ENCODE data around the gene NTNG2.
A peak's percentile ranks its signal among the peaks of the same experiment; 100 is the strongest.

NTNG2 gene

GRCh38 chr9:132175431-132175830 lies 13.6 kb downstream of the NTNG2 start:
- no CpG with 5 or more reads among the region's 14 CpGs for WGBS, 2 donors (ENCODE audit: extremely low coverage in 2 of 2, insufficient read length in 2 of 2, insufficient replicate concordance in 1 of 2)
- no peak overlapping the region for H3K14ac ChIP-seq (ENCODE audit: low read length)

GRCh38 chr9:132176338-132176737 lies 14.5 kb downstream of the NTNG2 start:
- H3K27me3 ChIP-seq (ENCODE audit: control insufficient read depth in 3 of 3, insufficient read depth in 3 of 3, low read depth in 1 of 3, low read length in 3 of 3) = peaks cover 0 to 19% (median 0%) of the 10 kb centered on the region in 3 experiments
- H2AFZ ChIP-seq (ENCODE audit: low read length) = no peak overlapping the region
- H4K91ac ChIP-seq (ENCODE audit: low read depth, low read length, poor library complexity) = no peak overlapping the region
- peaks cover 3% of the 10 kb centered on the region for H3K79me1 ChIP-seq (ENCODE audit: low read depth, low read length)
- WGBS, 2 donors (ENCODE audit: extremely low coverage in 2 of 2, insufficient read length in 2 of 2, insufficient replicate concordance in 1 of 2) = no CpG with 5 or more reads among the region's 5 CpGs
- H2BK5ac ChIP-seq (ENCODE audit: low read length) = no peak overlapping the region
- H3K4me2 ChIP-seq (ENCODE audit: insufficient read depth, low read length, poor library complexity, severe bottlenecking) = no peak overlapping the region
- no peak overlapping the region for H3K4ac ChIP-seq (ENCODE audit: low read length)
- no peak overlapping the region for H2BK15ac ChIP-seq (ENCODE audit: low read length)
- no peak overlapping the region for H3K4me3 ChIP-seq (ENCODE audit: low read length in 2 of 2)
- H2BK120ac ChIP-seq (ENCODE audit: low read depth, low read length) = no peak overlapping the region
- no peaks in the 10 kb centered on the region for H3K9me3 ChIP-seq (replicated peaks in 1 of 2; ENCODE audit: control insufficient read depth in 2 of 2, insufficient read depth in 1 of 2, low read depth in 1 of 2, low read length in 2 of 2)
- no peak overlapping the region for H3K9ac ChIP-seq (ENCODE audit: low read depth, low read length, poor library complexity)
- DNase-seq (ENCODE audit: low spot score) = no peak
- H4K8ac ChIP-seq (ENCODE audit: low read depth, low read length) = no peak overlapping the region
- no peak overlapping the region for H3K14ac ChIP-seq (ENCODE audit: low read length)
- H3K36me3 ChIP-seq (replicated peaks in 1 of 2; ENCODE audit: control insufficient read depth in 2 of 2, insufficient read depth in 2 of 2, low read length in 2 of 2) = peaks cover 0 to 2% of the 10 kb centered on the region in 2 donors
- H3K4me1 ChIP-seq (ENCODE audit: control insufficient read depth in 2 of 2, insufficient read depth in 1 of 2, low read depth in 1 of 2, low read length in 2 of 2) = no peaks in the 10 kb centered on the region
- no peak overlapping the region for H3K18ac ChIP-seq (ENCODE audit: low read length)
- H2AK5ac ChIP-seq (ENCODE audit: low read depth, low read length) = no peak overlapping the region
- no peak overlapping the region for H3K23ac ChIP-seq (ENCODE audit: low read depth, low read length, poor library complexity)
- no peak overlapping the region for H3K27ac ChIP-seq (replicated peaks; ENCODE audit: low read length)
- H2BK12ac ChIP-seq (ENCODE audit: low read length) = no peak overlapping the region

More at GRCh38 chr9:132175431-132175830, 13.6 kb downstream of the NTNG2 start:
- Histone ChIP-seq H3K4ac (ENCODE audit: low read length) (peak overlapping the region; percentile 58), H3K27ac (replicated peaks; ENCODE audit: low read length) (no peak overlapping the region), H3K9ac (ENCODE audit: low read depth, low read length, poor library complexity) (no peak overlapping the region), H4K91ac (ENCODE audit: low read depth, low read length, poor library complexity) (no peak overlapping the region), H2AFZ (ENCODE audit: low read length) (no peak overlapping the region), H3K36me3 (replicated peaks in 1 of 2; ENCODE audit: control insufficient read depth in 2 of 2, insufficient read depth in 2 of 2, low read length in 2 of 2) (peaks cover 0 to 2% of the 10 kb centered on the region in 2 donors), H4K8ac (ENCODE audit: low read depth, low read length) (no peak overlapping the region), H3K9me3 (replicated peaks in 1 of 2; ENCODE audit: control insufficient read depth in 2 of 2, insufficient read depth in 1 of 2, low read depth in 1 of 2, low read length in 2 of 2) (no peaks in the 10 kb centered on the region), H2BK15ac (ENCODE audit: low read length) (no peak overlapping the region), H3K79me1 (ENCODE audit: low read depth, low read length) (peaks cover 3% of the 10 kb centered on the region), H2BK120ac (ENCODE audit: low read depth, low read length) (peak overlapping the region; percentile 57), H2AK5ac (ENCODE audit: low read depth, low read length) (peak overlapping the region; percentile 51), H3K27me3 (ENCODE audit: control insufficient read depth in 3 of 3, insufficient read depth in 3 of 3, low read depth in 1 of 3, low read length in 3 of 3) (peaks cover 0 to 14% (median 0%) of the 10 kb centered on the region in 3 experiments), H2BK5ac (ENCODE audit: low read length) (no peak overlapping the region), H3K23ac (ENCODE audit: low read depth, low read length, poor library complexity) (no peak overlapping the region), H3K4me3 (ENCODE audit: low read length in 2 of 2) (no peak overlapping the region), H3K4me2 (ENCODE audit: insufficient read depth, low read length, poor library complexity, severe bottlenecking) (no peak overlapping the region), H2BK12ac (ENCODE audit: low read length) (no peak overlapping the region), H3K18ac (ENCODE audit: low read length) (peak overlapping the region; percentile 74), H3K4me1 (ENCODE audit: control insufficient read depth in 2 of 2, insufficient read depth in 1 of 2, low read depth in 1 of 2, low read length in 2 of 2) (peaks cover 0 to under 1% of the 10 kb centered on the region in 2 donors)
- no peak for DNase-seq (ENCODE audit: low spot score)

GRCh38 chr9:132181796-132182313 lies 20.0 kb downstream of the NTNG2 start:
- Histone ChIP-seq H3K4me2 (ENCODE audit: insufficient read depth, low read length, poor library complexity, severe bottlenecking) (peak overlapping the region; percentile 2), H2BK15ac (ENCODE audit: low read length) (peak overlapping the region; percentile 25), H3K27me3 (ENCODE audit: control insufficient read depth in 3 of 3, insufficient read depth in 3 of 3, low read depth in 1 of 3, low read length in 3 of 3) (peaks cover 0 to 39% (median 8%) of the 10 kb centered on the region in 3 experiments), H3K18ac (ENCODE audit: low read length) (peak overlapping the region; percentile 87), H3K23ac (ENCODE audit: low read depth, low read length, poor library complexity) (peak overlapping the region; percentile 47), H3K27ac (replicated peaks; ENCODE audit: low read length) (no peak overlapping the region), H2BK5ac (ENCODE audit: low read length) (peak overlapping the region; percentile 32), H3K9ac (ENCODE audit: low read depth, low read length, poor library complexity) (peak overlapping the region; percentile 13), H2AFZ (ENCODE audit: low read length) (peak overlapping the region; percentile 62), H3K79me1 (ENCODE audit: low read depth, low read length) (no peaks in the 10 kb centered on the region), H3K4ac (ENCODE audit: low read length) (no peak overlapping the region), H2BK12ac (ENCODE audit: low read length) (peak overlapping the region; percentile 96), H4K8ac (ENCODE audit: low read depth, low read length) (no peak overlapping the region), H3K4me3 (ENCODE audit: low read length in 2 of 2) (no peak overlapping the region), H3K36me3 (replicated peaks in 1 of 2; ENCODE audit: control insufficient read depth in 2 of 2, insufficient read depth in 2 of 2, low read length in 2 of 2) (no peaks in the 10 kb centered on the region), H3K14ac (ENCODE audit: low read length) (no peak overlapping the region), H2BK120ac (ENCODE audit: low read depth, low read length) (no peak overlapping the region), H3K4me1 (ENCODE audit: control insufficient read depth in 2 of 2, insufficient read depth in 1 of 2, low read depth in 1 of 2, low read length in 2 of 2) (peaks cover 24 to 40% of the 10 kb centered on the region in 2 donors), H3K9me3 (replicated peaks in 1 of 2; ENCODE audit: control insufficient read depth in 2 of 2, insufficient read depth in 1 of 2, low read depth in 1 of 2, low read length in 2 of 2) (no peaks in the 10 kb centered on the region), H2AK5ac (ENCODE audit: low read depth, low read length) (no peak overlapping the region), H4K91ac (ENCODE audit: low read depth, low read length, poor library complexity) (no peak overlapping the region)
- no CpG with 5 or more reads among the region's 19 CpGs for WGBS, 2 donors (ENCODE audit: extremely low coverage in 2 of 2, insufficient read length in 2 of 2, insufficient replicate concordance in 1 of 2)
- DNase-seq (ENCODE audit: low spot score) = no peak

GRCh38 chr9:132182314-132183091 lies 20.6 kb downstream of the NTNG2 start:
- DNase-seq (ENCODE audit: low spot score) = no peak
- no peak overlapping the region for H3K4me3 ChIP-seq (ENCODE audit: low read length in 2 of 2)
- H2BK5ac ChIP-seq (ENCODE audit: low read length) = peak overlapping the region; percentile 43
- no peaks in the 10 kb centered on the region for H3K36me3 ChIP-seq (replicated peaks in 1 of 2; ENCODE audit: control insufficient read depth in 2 of 2, insufficient read depth in 2 of 2, low read length in 2 of 2)
- peaks cover 0 to 42% (median 11%) of the 10 kb centered on the region in 3 experiments for H3K27me3 ChIP-seq (ENCODE audit: control insufficient read depth in 3 of 3, insufficient read depth in 3 of 3, low read depth in 1 of 3, low read length in 3 of 3)
- H2BK120ac ChIP-seq (ENCODE audit: low read depth, low read length) = peak overlapping the region; percentile 6
- H3K18ac ChIP-seq (ENCODE audit: low read length) = peak overlapping the region; percentile 87
- H3K4ac ChIP-seq (ENCODE audit: low read length) = peak overlapping the region; percentile 61
- peak overlapping the region; percentile 68 for H2AK5ac ChIP-seq (ENCODE audit: low read depth, low read length)
- no peak overlapping the region for H4K8ac ChIP-seq (ENCODE audit: low read depth, low read length)
- peak overlapping the region; percentile 96 for H2BK12ac ChIP-seq (ENCODE audit: low read length)
- H3K9me3 ChIP-seq (replicated peaks in 1 of 2; ENCODE audit: control insufficient read depth in 2 of 2, insufficient read depth in 1 of 2, low read depth in 1 of 2, low read length in 2 of 2) = no peaks in the 10 kb centered on the region
- H2BK15ac ChIP-seq (ENCODE audit: low read length) = peak overlapping the region; percentile 82
- H3K4me1 ChIP-seq (ENCODE audit: control insufficient read depth in 2 of 2, insufficient read depth in 1 of 2, low read depth in 1 of 2, low read length in 2 of 2) = peaks cover 29 to 45% of the 10 kb centered on the region in 2 donors
- peak overlapping the region; percentile 47 for H3K23ac ChIP-seq (ENCODE audit: low read depth, low read length, poor library complexity)
- H3K79me1 ChIP-seq (ENCODE audit: low read depth, low read length) = no peaks in the 10 kb centered on the region
- no peak overlapping the region for H3K9ac ChIP-seq (ENCODE audit: low read depth, low read length, poor library complexity)
- no peak overlapping the region for H3K14ac ChIP-seq (ENCODE audit: low read length)
- peak overlapping the region; percentile 62 for H2AFZ ChIP-seq (ENCODE audit: low read length)
- no peak overlapping the region for H3K27ac ChIP-seq (replicated peaks; ENCODE audit: low read length)
- no CpG with 5 or more reads among the region's 18 CpGs for WGBS, 2 donors (ENCODE audit: extremely low coverage in 2 of 2, insufficient read length in 2 of 2, insufficient replicate concordance in 1 of 2)
- H4K91ac ChIP-seq (ENCODE audit: low read depth, low read length, poor library complexity) = no peak overlapping the region
- H3K4me2 ChIP-seq (ENCODE audit: insufficient read depth, low read length, poor library complexity, severe bottlenecking) = peak overlapping the region; percentile 2
